TTC549 (cell line): ENCODE data around the gene PRKG1.
"Not testable (repeated sequence)": the region's sequence is repeated elsewhere in the genome, so short reads cannot be mapped to it uniquely, and the experiment has no call there.

Source experiments
- FAIRE-seq: peaks from 2 replicates; lab custom pipeline; 2012; peaks lifted over from hg19 to GRCh38; lab: Jason Lieb, UNC

The PRKG1 gene

GRCh38 chr10:52228556-52228955, 1154.3 kb downstream of the PRKG1 start:
- no peak for FAIRE-seq

GRCh38 chr10:52229291-52229931, 1155.1 kb downstream of the PRKG1 start:
- FAIRE-seq: no peak

- FAIRE-seq: no peak
These were observed 1158.5 kb downstream of the PRKG1 start for GRCh38 chr10:52232561-52233350.

GRCh38 chr10:52233351-52233991, 1159.2 kb downstream of the PRKG1 start:
- FAIRE-seq: not testable (repeated sequence)

- no peak for FAIRE-seq
These were observed 1165.5 kb downstream of the PRKG1 start for GRCh38 chr10:52239771-52240170.

- no peak for FAIRE-seq
These were observed 1171.3 kb downstream of the PRKG1 start for GRCh38 chr10:52245547-52245946.

- FAIRE-seq: not testable (repeated sequence)
These were observed 1173.6 kb downstream of the PRKG1 start for GRCh38 chr10:52247929-52248328.

GRCh38 chr10:52248697-52249306, 1174.5 kb downstream of the PRKG1 start:
- no peak for FAIRE-seq

GRCh38 chr10:52249850-52250395, 1175.6 kb downstream of the PRKG1 start:
- FAIRE-seq: no peak

GRCh38 chr10:52250510-52250909, 1176.2 kb downstream of the PRKG1 start:
- no peak for FAIRE-seq

GRCh38 chr10:52252307-52252706, 1178.0 kb downstream of the PRKG1 start:
- no peak for FAIRE-seq

- no peak for FAIRE-seq
These were observed 1182.8 kb downstream of the PRKG1 start for GRCh38 chr10:52256832-52257691.

- FAIRE-seq: no peak
These were observed 1183.4 kb downstream of the PRKG1 start for GRCh38 chr10:52257692-52258075.

GRCh38 chr10:52258799-52259425, 1184.6 kb downstream of the PRKG1 start:
- FAIRE-seq: no peak

GRCh38 chr10:52259426-52259812, 1185.1 kb downstream of the PRKG1 start:
- FAIRE-seq: no peak

GRCh38 chr10:52261362-52261761, 1187.1 kb downstream of the PRKG1 start:
- FAIRE-seq: no peak

GRCh38 chr10:52265131-52265926, 1191.0 kb downstream of the PRKG1 start:
- no peak for FAIRE-seq

- no peak for FAIRE-seq
These were observed 1192.6 kb downstream of the PRKG1 start for GRCh38 chr10:52266858-52267257.

- FAIRE-seq: no peak
These were observed 1194.5 kb downstream of the PRKG1 start for GRCh38 chr10:52268790-52269189.

- FAIRE-seq: no peak
These were observed 1194.9 kb downstream of the PRKG1 start for GRCh38 chr10:52269233-52269632.
